NCI-H2081 treated with DMSO at 0.1 percent for 48 hours (cell line): Measurements from ENCODE around the gene TXNL4B.
"Not testable (repeated sequence)": the region's sequence is repeated elsewhere in the genome, so short reads cannot be mapped to it uniquely, and the experiment has no call there.

Experiments used
- DNase-seq: peaks from one replicate; lab custom pipeline; 2025; lab: John Stamatoyannopoulos, UW

Gene TXNL4B

GRCh38 chr16:72072514-72073342 is 20.7 kb downstream of the TXNL4B start:
- DNase-seq = no peak

GRCh38 chr16:72068930-72069329 is 24.5 kb downstream of the TXNL4B start:
- no peak for DNase-seq

- no peak for DNase-seq
Observed at GRCh38 chr16:72066747-72067146, 26.7 kb downstream of the TXNL4B start.

- DNase-seq = no peak
Observed at GRCh38 chr16:72064361-72064894, 29.0 kb downstream of the TXNL4B start.

- DNase-seq = no peak
Observed at GRCh38 chr16:72061564-72061963, 31.9 kb downstream of the TXNL4B start.

- DNase-seq = no peak
Observed at GRCh38 chr16:72060405-72060804, 33.0 kb downstream of the TXNL4B start.

- DNase-seq = not testable (repeated sequence)
Observed at GRCh38 chr16:72059060-72059459, 34.4 kb downstream of the TXNL4B start.

GRCh38 chr16:72057313-72057712 is 36.1 kb downstream of the TXNL4B start:
- DNase-seq = not testable (repeated sequence)

GRCh38 chr16:72055911-72056310 is 37.5 kb downstream of the TXNL4B start:
- DNase-seq = no peak

- not testable (repeated sequence) for DNase-seq
Observed at GRCh38 chr16:72054254-72054847, 39.1 kb downstream of the TXNL4B start, which contains the start of gene HP. Gene HP, plus strand, starts transcription at chr16:72054505. Its CDS starts 148 bp downstream, at chr16:72054653.

- DNase-seq = no peak
Observed at GRCh38 chr16:72051818-72052217, 41.6 kb downstream of the TXNL4B start.

GRCh38 chr16:72050769-72051464 is 42.5 kb downstream of the TXNL4B start:
- DNase-seq = no peak

GRCh38 chr16:72049110-72049509 is 44.3 kb downstream of the TXNL4B start:
- no peak for DNase-seq

GRCh38 chr16:72044825-72045359 is 48.5 kb downstream of the TXNL4B start:
- no peak for DNase-seq

- DNase-seq = no peak
Observed at GRCh38 chr16:72044296-72044695, 49.1 kb downstream of the TXNL4B start.

- no peak for DNase-seq
Observed at GRCh38 chr16:72043539-72043938, 49.9 kb downstream of the TXNL4B start.

- no peak for DNase-seq
Observed at GRCh38 chr16:72043058-72043457, 50.4 kb downstream of the TXNL4B start.

GRCh38 chr16:72042157-72042660 is 51.2 kb downstream of the TXNL4B start:
- no peak for DNase-seq

- DNase-seq = no peak
Observed at GRCh38 chr16:72036098-72036497, 57.3 kb downstream of the TXNL4B start.
